Activated T-helper 1 cell treated with anti-CD3 and anti-CD28 coated beads, Interleukin-12 subunit alpha, Interleukin-12 subunit beta, Interleukin-2, Interleukin-4 antibody, amounts not matched to agents 30 ng/mL and 10 ng/mL and 1 ng/mL, durations not matched to agents 14 hours and 24 hours and 36 hours (primary cell): ENCODE results near the gene CBX2. TPM values are rescaled to one million over a fixed set of nuclear protein-coding genes. Genes with fewer than 3 reads are reported as not detected.

Experiments
- DNase-seq: peaks from one replicate; pipeline ENCODE4 v3.0.0; 2021; ENCODE audit warnings: low spot score
- H3K27ac Mint-ChIP-seq: one replicate; pipeline ENCODE4 v1.8.0; 2021; ENCODE audit warnings: mild to moderate bottlenecking, mixed read lengths
- H3K27me3 Mint-ChIP-seq: one replicate; pipeline ENCODE4 v1.8.0; 2022; ENCODE audit warnings: mild to moderate bottlenecking, moderate library complexity, mixed read lengths; ENCODE audit not compliant: insufficient read depth
- H3K36me3 Mint-ChIP-seq: one replicate; pipeline ENCODE4 v1.8.0; 2021; ENCODE audit warnings: low read depth, mixed read lengths
- H3K4me1 Mint-ChIP-seq: one replicate; pipeline ENCODE4 v1.8.0; 2021; ENCODE audit warnings: low read depth, mixed read lengths
- H3K4me3 Mint-ChIP-seq: one replicate; pipeline ENCODE4 v1.8.0; 2021; ENCODE audit warnings: mild to moderate bottlenecking, moderate library complexity, mixed read lengths
- H3K9me3 Mint-ChIP-seq: one replicate; pipeline ENCODE4 v1.8.0; 2021; ENCODE audit warnings: mixed read lengths
- intact Hi-C: fragments of 100-400 bp; cut with micrococcal nuclease; formaldehyde crosslinking; loops from one replicate; pipeline ENCODE4 v1.15.1; 2024
- total RNA-seq: library from RNA; stranded (reverse); gene quantifications from 2 replicates; pipeline ENCODE4 v1.2.3, GENCODE V29; 2022

The CBX2 gene
- total RNA-seq, 1 donor from 2014 or later, result 4.7 TPM

- H3K36me3 Mint-ChIP-seq, result peaks cover 5% of the 10 kb centered on the region
- no peak for DNase-seq
- peaks cover 12% of the 10 kb centered on the region for H3K4me1 Mint-ChIP-seq
- H3K4me3 Mint-ChIP-seq, result peak overlapping the region; percentile 84
- no peaks in the 10 kb centered on the region for H3K9me3 Mint-ChIP-seq
- peaks cover 50% of the 10 kb centered on the region for H3K27me3 Mint-ChIP-seq
- H3K27ac Mint-ChIP-seq, result peak overlapping the region; percentile 28
- intact Hi-C loops, result loop anchor here (2.0 to 10.0 kb wide), 2 partner anchors 18 to 366 kb away; partner anchors contain the start of genes CBX8 and EIF4A3
Observed at GRCh38 chr17:79779084-79779529, 1.2 kb downstream of the CBX2 start.

- Mint-ChIP-seq H3K4me3 (peak overlapping the region; percentile 84), H3K36me3 (peaks cover 5% of the 10 kb centered on the region), H3K27me3 (peaks cover 48% of the 10 kb centered on the region), H3K27ac (peak overlapping the region; percentile 40), H3K4me1 (peaks cover 12% of the 10 kb centered on the region), H3K9me3 (no peaks in the 10 kb centered on the region)
- no peak for DNase-seq
- intact Hi-C loops, result loop anchor here (2.0 to 10.0 kb wide), 2 partner anchors 17 to 365 kb away; partner anchors contain the start of genes CBX8 and EIF4A3
Observed at GRCh38 chr17:79779661-79780365, 1.9 kb downstream of the CBX2 start.

- H3K4me1 Mint-ChIP-seq, result peaks cover 12% of the 10 kb centered on the region
- no peak for DNase-seq
- no peak overlapping the region for H3K4me3 Mint-ChIP-seq
- peaks cover 5% of the 10 kb centered on the region for H3K36me3 Mint-ChIP-seq
- H3K27ac Mint-ChIP-seq, result no peak overlapping the region
- H3K9me3 Mint-ChIP-seq, result no peaks in the 10 kb centered on the region
- peaks cover 35% of the 10 kb centered on the region for H3K27me3 Mint-ChIP-seq
- intact Hi-C loops, result no loop called here
Observed at GRCh38 chr17:79781012-79781650, 3.2 kb downstream of the CBX2 start.

- H3K27me3 Mint-ChIP-seq, result peaks cover 28% of the 10 kb centered on the region
- H3K4me3 Mint-ChIP-seq, result no peak overlapping the region
- H3K36me3 Mint-ChIP-seq, result peaks cover 5% of the 10 kb centered on the region
- no peak overlapping the region for H3K27ac Mint-ChIP-seq
- intact Hi-C loops, result no loop called here
- no peaks in the 10 kb centered on the region for H3K9me3 Mint-ChIP-seq
- no peak for DNase-seq
- peaks cover 6% of the 10 kb centered on the region for H3K4me1 Mint-ChIP-seq
Observed at GRCh38 chr17:79781736-79782575, 4.0 kb downstream of the CBX2 start.

- H3K27me3 Mint-ChIP-seq, result peaks cover 39% of the 10 kb centered on the region
- H3K36me3 Mint-ChIP-seq, result peaks cover 1% of the 10 kb centered on the region
- intact Hi-C loops, result no loop called here
- H3K27ac Mint-ChIP-seq, result no peak overlapping the region
- no peaks in the 10 kb centered on the region for H3K9me3 Mint-ChIP-seq
- peaks cover 2% of the 10 kb centered on the region for H3K4me1 Mint-ChIP-seq
- H3K4me3 Mint-ChIP-seq, result no peak overlapping the region
- no peak for DNase-seq
Observed at GRCh38 chr17:79783891-79784290, 5.9 kb downstream of the CBX2 start.

GRCh38 chr17:79784353-79785016 lies 6.5 kb downstream of the CBX2 start:
- Mint-ChIP-seq H3K9me3 (no peaks in the 10 kb centered on the region), H3K27me3 (peaks cover 38% of the 10 kb centered on the region), H3K36me3 (no peaks in the 10 kb centered on the region), H3K4me1 (no peaks in the 10 kb centered on the region), H3K27ac (no peak overlapping the region), H3K4me3 (no peak overlapping the region)
- DNase-seq, result no peak
- intact Hi-C loops, result no loop called here

GRCh38 chr17:79785017-79785899 lies 7.3 kb downstream of the CBX2 start:
- intact Hi-C loops, result no loop called here
- Mint-ChIP-seq H3K4me3 (no peak overlapping the region), H3K27ac (no peak overlapping the region), H3K36me3 (no peaks in the 10 kb centered on the region), H3K27me3 (peaks cover 30% of the 10 kb centered on the region), H3K4me1 (no peaks in the 10 kb centered on the region), H3K9me3 (no peaks in the 10 kb centered on the region)
- DNase-seq, result no peak

GRCh38 chr17:79785900-79786810 lies 8.2 kb downstream of the CBX2 start:
- no peaks in the 10 kb centered on the region for H3K36me3 Mint-ChIP-seq
- DNase-seq, result no peak
- H3K4me1 Mint-ChIP-seq, result no peaks in the 10 kb centered on the region
- H3K27ac Mint-ChIP-seq, result no peak overlapping the region
- H3K4me3 Mint-ChIP-seq, result no peak overlapping the region
- peaks cover 24% of the 10 kb centered on the region for H3K27me3 Mint-ChIP-seq
- intact Hi-C loops, result no loop called here
- no peaks in the 10 kb centered on the region for H3K9me3 Mint-ChIP-seq

- Mint-ChIP-seq H3K27ac (no peak overlapping the region), H3K4me3 (no peak overlapping the region), H3K27me3 (peaks cover 27% of the 10 kb centered on the region), H3K9me3 (no peaks in the 10 kb centered on the region), H3K36me3 (no peaks in the 10 kb centered on the region), H3K4me1 (no peaks in the 10 kb centered on the region)
- intact Hi-C loops, result no loop called here
- no peak for DNase-seq
Observed at GRCh38 chr17:79786930-79787643, 9.1 kb downstream of the CBX2 start.

- peaks cover 33% of the 10 kb centered on the region for H3K27me3 Mint-ChIP-seq
- DNase-seq, result no peak
- peaks cover under 1% of the 10 kb centered on the region for H3K36me3 Mint-ChIP-seq
- no peak overlapping the region for H3K4me3 Mint-ChIP-seq
- H3K9me3 Mint-ChIP-seq, result no peaks in the 10 kb centered on the region
- peak overlapping the region; percentile 31 for H3K27ac Mint-ChIP-seq
- no peaks in the 10 kb centered on the region for H3K4me1 Mint-ChIP-seq
- intact Hi-C loops, result no loop called here
Observed at GRCh38 chr17:79788455-79788854, 10.5 kb downstream of the CBX2 start.
